DOHH2 (cell line): ENCODE measurements around the gene LDLRAD2.

Experiments used
- CTCF ChIP-seq: fragments of 200-600 bp; sonication (generic); IDR thresholded peaks from one replicate; pipeline ENCODE4 v1.5.1; 2014; ENCODE audit warnings: antibody characterized with exemption, mild to moderate bottlenecking, low read depth, low read length; ENCODE audit not compliant: poor library complexity, severe bottlenecking
- EZH2phosphoT487 ChIP-seq: fragments of 200-600 bp; sonication (generic); IDR thresholded peaks from 2 replicates; pipeline ENCODE4 v1.6.1; 2017; ENCODE audit warnings: borderline replicate concordance, mild to moderate bottlenecking, antibody characterized with exemption, low read length, moderate library complexity, mixed read lengths

DNA sequence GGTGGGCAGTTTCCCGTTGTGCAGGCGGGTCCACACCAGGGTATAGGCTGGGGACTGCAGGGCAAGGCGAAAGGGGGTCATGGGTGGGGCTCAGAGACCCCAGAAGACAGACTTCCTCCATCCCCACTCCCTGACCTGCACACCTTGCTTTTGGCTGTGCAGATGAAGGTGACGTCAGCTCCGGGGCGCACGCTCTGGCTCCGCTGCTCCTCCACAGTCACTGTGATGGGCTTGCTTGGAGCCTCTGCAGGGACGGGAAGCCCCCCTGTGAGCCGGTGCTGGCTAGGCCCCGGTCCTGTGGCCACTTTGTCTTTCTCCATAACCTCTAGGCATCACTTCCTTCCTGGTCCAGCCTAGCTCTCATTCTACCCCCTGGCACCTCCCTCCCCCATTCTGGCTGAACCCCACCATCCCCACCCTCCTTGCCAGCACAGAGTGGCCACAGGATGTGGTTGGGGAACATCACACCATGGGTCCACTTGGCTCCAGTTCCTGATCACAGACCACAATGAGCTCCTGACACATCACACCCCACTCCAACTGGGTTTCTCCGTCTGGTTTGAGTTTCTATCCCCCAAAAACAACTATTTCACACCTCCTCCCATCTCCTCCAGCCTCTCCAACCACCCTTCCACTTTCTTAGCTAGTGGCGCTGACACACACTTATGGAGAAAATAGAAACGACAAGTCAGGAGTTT is 45.2 kb downstream of the LDLRAD2 start:
- TF ChIP-seq CTCF = no peak
- no peak for TF ChIP-seq EZH2phosphoT487
